Measurements from ENCODE around the gene DPP6.

DNA sequence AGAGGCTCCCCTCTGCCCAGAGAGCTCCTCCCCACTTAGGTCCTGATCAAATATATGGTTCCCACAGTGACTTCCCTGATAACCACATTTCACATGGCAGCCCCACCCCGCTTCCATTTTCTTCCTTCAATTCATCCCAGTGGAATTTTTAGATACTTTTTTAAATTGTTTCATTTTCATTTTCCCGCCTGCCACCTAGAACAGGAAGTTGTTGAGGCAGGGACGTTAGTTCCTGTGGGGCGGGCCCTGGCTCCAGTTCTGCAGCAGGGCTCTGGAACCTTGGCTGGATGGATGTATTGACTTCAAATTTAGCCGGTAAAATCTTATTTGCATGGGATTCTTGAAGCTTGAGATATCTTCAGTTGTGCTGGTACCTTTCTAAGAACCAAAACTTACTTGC, 724.2 kb downstream of the DPP6 start:
- TF ChIP-seq, protein P1, sequence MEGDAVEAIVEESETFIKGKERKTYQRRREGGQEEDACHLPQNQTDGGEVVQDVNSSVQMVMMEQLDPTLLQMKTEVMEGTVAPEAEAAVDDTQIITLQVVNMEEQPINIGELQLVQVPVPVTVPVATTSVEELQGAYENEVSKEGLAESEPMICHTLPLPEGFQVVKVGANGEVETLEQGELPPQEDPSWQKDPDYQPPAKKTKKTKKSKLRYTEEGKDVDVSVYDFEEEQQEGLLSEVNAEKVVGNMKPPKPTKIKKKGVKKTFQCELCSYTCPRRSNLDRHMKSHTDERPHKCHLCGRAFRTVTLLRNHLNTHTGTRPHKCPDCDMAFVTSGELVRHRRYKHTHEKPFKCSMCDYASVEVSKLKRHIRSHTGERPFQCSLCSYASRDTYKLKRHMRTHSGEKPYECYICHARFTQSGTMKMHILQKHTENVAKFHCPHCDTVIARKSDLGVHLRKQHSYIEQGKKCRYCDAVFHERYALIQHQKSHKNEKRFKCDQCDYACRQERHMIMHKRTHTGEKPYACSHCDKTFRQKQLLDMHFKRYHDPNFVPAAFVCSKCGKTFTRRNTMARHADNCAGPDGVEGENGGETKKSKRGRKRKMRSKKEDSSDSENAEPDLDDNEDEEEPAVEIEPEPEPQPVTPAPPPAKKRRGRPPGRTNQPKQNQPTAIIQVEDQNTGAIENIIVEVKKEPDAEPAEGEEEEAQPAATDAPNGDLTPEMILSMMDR (IDR thresholded peaks at IDR 0.05) = no peak
- no peak for TF ChIP-seq POLR2A (IDR thresholded peaks at IDR 0.05)

Data from ovary (tissue), 3 donors.